ENCODE results near the gene LUC7L.
"Not testable (repeated sequence)": the region's sequence is repeated elsewhere in the genome, so short reads cannot be mapped to it uniquely, and the experiment has no call there.

The LUC7L gene

GRCh38 chr16:170788-171187 lies 58.5 kb downstream of the LUC7L start:
- H3K9ac ChIP-seq (ENCODE audit: low read length), result no peak overlapping the region
- H2AFZ ChIP-seq (ENCODE audit: low read depth, low read length), result no peak overlapping the region
- H3K4me2 ChIP-seq (ENCODE audit: low read length), result no peak overlapping the region
- no peaks in the 10 kb centered on the region for H3K36me3 ChIP-seq (replicated peaks; ENCODE audit: low read depth, low read length)
- no peaks in the 10 kb centered on the region for H3K4me1 ChIP-seq (ENCODE audit: low read length)
- no peaks in the 10 kb centered on the region for H3K27me3 ChIP-seq (ENCODE audit: low read depth, low read length)
- H3K9me3 ChIP-seq (ENCODE audit: insufficient read depth, low read length), result no peaks in the 10 kb centered on the region
- no peak for TF ChIP-seq EZH2phosphoT487 (IDR thresholded peaks at IDR 0.05; ENCODE audit: low read depth)
- no peaks in the 10 kb centered on the region for H4K20me1 ChIP-seq (ENCODE audit: insufficient read depth, low read length)
- H3K27ac ChIP-seq (ENCODE audit: low read length), result no peak overlapping the region
- H3K4me3 ChIP-seq (ENCODE audit: low read length), result no peak overlapping the region
- no peaks in the 10 kb centered on the region for H3K79me2 ChIP-seq (ENCODE audit: low read length)

- H3K4me1 ChIP-seq (ENCODE audit: low read length); H3K79me2 ChIP-seq (ENCODE audit: low read length); H2AFZ ChIP-seq (ENCODE audit: low read depth, low read length); H3K4me2 ChIP-seq (ENCODE audit: low read length); H3K4me3 ChIP-seq (ENCODE audit: low read length); H3K9ac ChIP-seq (ENCODE audit: low read length); H3K27ac ChIP-seq (ENCODE audit: low read length); H3K27me3 ChIP-seq (ENCODE audit: low read depth, low read length); H3K9me3 ChIP-seq (ENCODE audit: insufficient read depth, low read length); H4K20me1 ChIP-seq (ENCODE audit: insufficient read depth, low read length); H3K36me3 ChIP-seq (replicated peaks; ENCODE audit: low read depth, low read length): not testable (repeated sequence)
These were observed 59.2 kb downstream of the LUC7L start for GRCh38 chr16:170088-170507.

GRCh38 chr16:169014-169413 lies 60.2 kb downstream of the LUC7L start:
- Histone ChIP-seq H3K27ac (ENCODE audit: low read length) (no peak overlapping the region), H3K4me3 (ENCODE audit: low read length) (no peak overlapping the region), H3K27me3 (ENCODE audit: low read depth, low read length) (no peaks in the 10 kb centered on the region), H2AFZ (ENCODE audit: low read depth, low read length) (no peak overlapping the region), H3K9ac (ENCODE audit: low read length) (no peak overlapping the region), H4K20me1 (ENCODE audit: insufficient read depth, low read length) (no peaks in the 10 kb centered on the region), H3K9me3 (ENCODE audit: insufficient read depth, low read length) (no peaks in the 10 kb centered on the region), H3K36me3 (replicated peaks; ENCODE audit: low read depth, low read length) (no peaks in the 10 kb centered on the region), H3K4me2 (ENCODE audit: low read length) (no peak overlapping the region), H3K79me2 (ENCODE audit: low read length) (no peaks in the 10 kb centered on the region), H3K4me1 (ENCODE audit: low read length) (no peaks in the 10 kb centered on the region)
- TF ChIP-seq CTCF (IDR thresholded peaks at IDR 0.05; ENCODE audit: low read depth, low read length) (no peak), EZH2phosphoT487 (IDR thresholded peaks at IDR 0.05; ENCODE audit: low read depth) (no peak)

- H3K27ac ChIP-seq (ENCODE audit: low read length), result no peak overlapping the region
- no peak for TF ChIP-seq EZH2phosphoT487 (IDR thresholded peaks at IDR 0.05; ENCODE audit: low read depth)
- no peak for TF ChIP-seq CTCF (IDR thresholded peaks at IDR 0.05; ENCODE audit: low read depth, low read length)
- no peaks in the 10 kb centered on the region for H3K9me3 ChIP-seq (ENCODE audit: insufficient read depth, low read length)
- no peaks in the 10 kb centered on the region for H3K4me1 ChIP-seq (ENCODE audit: low read length)
- no peaks in the 10 kb centered on the region for H3K79me2 ChIP-seq (ENCODE audit: low read length)
- no peak overlapping the region for H2AFZ ChIP-seq (ENCODE audit: low read depth, low read length)
- H4K20me1 ChIP-seq (ENCODE audit: insufficient read depth, low read length), result no peaks in the 10 kb centered on the region
- no peak overlapping the region for H3K9ac ChIP-seq (ENCODE audit: low read length)
- no peak overlapping the region for H3K4me2 ChIP-seq (ENCODE audit: low read length)
- no peaks in the 10 kb centered on the region for H3K36me3 ChIP-seq (replicated peaks; ENCODE audit: low read depth, low read length)
- no peaks in the 10 kb centered on the region for H3K27me3 ChIP-seq (ENCODE audit: low read depth, low read length)
- H3K4me3 ChIP-seq (ENCODE audit: low read length), result no peak overlapping the region
These were observed 60.8 kb downstream of the LUC7L start for GRCh38 chr16:168424-168823.

- H2AFZ ChIP-seq (ENCODE audit: low read depth, low read length), result no peak overlapping the region
- H3K4me1 ChIP-seq (ENCODE audit: low read length), result no peaks in the 10 kb centered on the region
- TF ChIP-seq CTCF (IDR thresholded peaks at IDR 0.05; ENCODE audit: low read depth, low read length) (no peak), EZH2phosphoT487 (IDR thresholded peaks at IDR 0.05; ENCODE audit: low read depth) (no peak)
- H4K20me1 ChIP-seq (ENCODE audit: insufficient read depth, low read length), result no peaks in the 10 kb centered on the region
- no peak overlapping the region for H3K4me3 ChIP-seq (ENCODE audit: low read length)
- H3K4me2 ChIP-seq (ENCODE audit: low read length), result no peak overlapping the region
- H3K9me3 ChIP-seq (ENCODE audit: insufficient read depth, low read length), result no peaks in the 10 kb centered on the region
- no peaks in the 10 kb centered on the region for H3K36me3 ChIP-seq (replicated peaks; ENCODE audit: low read depth, low read length)
- H3K27me3 ChIP-seq (ENCODE audit: low read depth, low read length), result no peaks in the 10 kb centered on the region
- H3K9ac ChIP-seq (ENCODE audit: low read length), result no peak overlapping the region
- H3K27ac ChIP-seq (ENCODE audit: low read length), result no peak overlapping the region
- H3K79me2 ChIP-seq (ENCODE audit: low read length), result no peaks in the 10 kb centered on the region
These were observed 62.0 kb downstream of the LUC7L start for GRCh38 chr16:167122-167690.
